T-helper 2 cell treated with Interferon-gamma antibody and Interleukin-4, amounts not matched to agents 100 ng/mL and 5 ng/mL, for 36 hours (primary cell): ENCODE measurements around the gene ALOX5. TPM values are rescaled to one million over a fixed set of nuclear protein-coding genes. Genes with fewer than 3 reads are reported as not detected.
"Not testable (repeated sequence)": the region's sequence is repeated elsewhere in the genome, so short reads cannot be mapped to it uniquely, and the experiment has no call there.

Experiments used
- intact Hi-C: fragments of 100-400 bp; cut with micrococcal nuclease; formaldehyde crosslinking; loops from one replicate; pipeline ENCODE4 v1.15.1; 2023
- total RNA-seq: library from RNA; stranded (reverse); gene quantifications from 2 replicates; pipeline ENCODE4 v1.2.3, GENCODE V29; 2022

Gene ALOX5
- total RNA-seq, 1 donor from 2014 or later = 2.4 TPM

DNA sequence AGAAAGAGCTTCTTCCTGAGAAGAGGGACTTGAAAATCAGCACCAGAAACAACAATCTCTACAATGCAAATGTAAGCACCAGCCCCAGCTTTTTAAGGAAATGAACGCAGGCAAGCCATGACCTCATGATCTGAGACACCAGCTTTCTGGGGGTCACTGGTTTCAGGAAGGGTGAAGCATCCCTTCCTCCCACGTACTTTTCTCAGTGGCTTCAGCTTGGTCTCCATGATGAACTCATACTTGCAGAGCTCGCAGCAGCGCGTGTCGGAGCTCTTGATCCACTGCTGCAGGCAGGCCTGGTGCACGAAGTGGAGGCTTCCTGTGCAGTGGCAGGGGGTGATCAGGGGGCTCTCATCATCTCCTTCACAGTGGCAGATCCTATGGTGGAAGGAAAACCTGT, 87.0 kb downstream of the ALOX5 start:
- intact Hi-C loops = loop anchor here (2.0 to 10.0 kb wide), 2 partner anchors 210 to 344 kb away; no protein-coding TSS in a partner anchor

DNA sequence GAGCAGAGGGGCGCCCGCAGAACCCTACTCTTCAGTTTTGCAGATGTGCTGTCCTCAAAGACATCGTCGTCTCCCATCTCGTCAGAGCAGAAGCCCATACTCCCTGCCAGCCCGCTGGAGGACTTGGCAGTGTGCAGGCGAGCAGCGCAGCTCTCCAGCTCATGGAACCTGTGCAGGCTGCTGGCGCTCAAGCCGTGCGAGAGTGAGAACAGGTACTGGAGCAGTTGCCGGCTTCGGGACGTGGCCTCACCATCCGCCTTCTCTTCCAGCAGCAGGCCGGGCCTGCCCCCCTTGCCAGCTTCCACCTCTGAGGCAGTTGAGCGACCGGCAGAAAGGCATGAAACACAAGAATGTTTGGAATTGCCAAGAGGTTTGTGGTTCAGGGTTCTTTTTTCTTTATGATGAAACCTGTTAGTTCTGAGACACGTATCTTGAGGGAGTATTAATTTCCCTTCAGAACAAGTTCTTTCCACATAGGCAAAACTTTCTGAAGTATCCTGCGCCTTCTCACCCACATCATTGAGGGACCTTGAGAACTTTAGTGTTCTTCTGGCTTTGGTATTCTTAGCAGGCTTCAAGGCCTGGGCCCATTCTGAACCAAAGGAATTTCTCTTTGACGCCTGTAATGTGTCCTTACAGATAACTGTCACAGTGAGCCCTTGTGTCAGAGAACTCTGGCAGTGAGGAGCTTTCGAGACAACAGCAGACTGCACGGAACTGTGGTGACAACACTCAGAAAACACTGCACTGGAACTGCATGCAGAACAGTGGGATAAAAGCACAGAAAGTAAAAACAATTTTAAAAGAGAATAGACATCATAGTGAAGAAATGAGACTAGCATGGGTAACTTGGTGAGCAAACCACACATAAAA, 89.5 kb downstream of the ALOX5 start:
- intact Hi-C loops = loop anchor here (10.0 kb wide), 1 partner anchor 341 kb away; no protein-coding TSS in a partner anchor

- intact Hi-C loops = loop anchor here (1.0 to 10.0 kb wide), 3 partner anchors 115 to 340 kb away; partner anchors contain the start of gene ZFAND4
Measured at GRCh38 chr10:45464958-45465567, 91.0 kb downstream of the ALOX5 start.

DNA sequence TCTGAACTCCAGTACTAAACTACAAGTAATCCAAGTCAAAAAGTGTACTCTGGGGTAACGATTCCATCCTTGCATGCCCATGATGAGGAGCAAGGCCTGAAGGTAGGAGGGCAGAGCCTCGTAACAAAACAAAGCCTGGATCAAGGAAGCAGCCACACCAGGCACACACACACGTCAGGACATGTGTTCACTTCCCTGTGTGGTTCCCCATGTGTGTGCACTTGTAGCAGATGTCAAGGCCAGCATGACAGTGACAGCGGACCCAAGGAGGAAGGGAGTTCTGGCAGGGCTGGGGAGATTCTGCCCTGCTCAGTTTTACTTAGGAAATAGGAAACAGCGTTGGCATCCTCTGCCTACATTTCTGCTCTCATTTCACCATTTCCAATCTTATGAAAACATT, 92.8 kb downstream of the ALOX5 start:
- intact Hi-C loops = loop anchor here (10.0 kb wide), 1 partner anchor 338 kb away; no protein-coding TSS in a partner anchor

- intact Hi-C loops = loop anchor here (10.0 kb wide), 1 partner anchor 337 kb away; no protein-coding TSS in a partner anchor
Measured at GRCh38 chr10:45468079-45468478, 94.1 kb downstream of the ALOX5 start.

DNA sequence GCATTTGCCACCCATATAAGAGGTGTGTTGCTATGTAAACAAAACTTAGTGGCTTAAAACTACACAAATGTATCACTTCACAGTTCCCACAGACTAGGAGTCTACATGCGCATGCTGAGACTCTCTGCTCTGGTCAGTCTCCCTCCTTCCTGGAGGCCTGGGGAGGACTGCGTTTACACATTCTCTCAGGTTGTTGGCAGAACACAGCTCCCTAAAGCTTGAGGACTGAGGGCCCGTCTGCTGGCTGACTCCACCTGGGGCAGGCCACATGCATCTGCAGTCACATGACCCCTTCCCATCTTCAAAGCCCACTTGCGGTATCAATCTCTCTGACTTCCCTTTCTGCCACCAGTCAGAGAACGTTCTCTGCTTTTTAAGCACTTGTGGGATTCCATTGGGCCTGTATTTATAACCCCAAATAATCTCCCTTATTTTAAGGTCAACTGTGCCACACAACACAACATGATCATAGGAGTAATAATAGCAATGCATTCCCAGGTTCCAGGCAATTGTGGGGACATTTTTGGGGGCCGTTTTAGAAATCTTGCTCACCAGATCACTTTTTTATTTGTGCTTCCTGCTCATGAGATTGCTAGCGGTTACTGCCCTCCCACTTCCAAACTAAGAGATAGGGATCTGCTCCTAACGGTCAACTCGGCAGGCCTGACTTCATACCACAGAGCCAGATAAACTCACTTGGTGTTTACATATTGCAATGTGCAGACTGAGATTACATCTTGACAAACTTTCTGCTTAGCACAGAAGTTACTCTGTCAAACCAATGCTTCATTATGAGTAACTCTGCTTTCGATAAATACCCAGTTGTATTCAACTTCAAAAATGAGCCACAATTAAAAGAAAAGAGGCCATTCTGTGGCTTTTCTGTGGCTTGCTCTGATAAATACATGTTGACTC, 96.3 kb downstream of the ALOX5 start:
- intact Hi-C loops = loop anchor here (1.0 kb wide), 1 partner anchor 202 kb away; the partner anchor contains the start of gene ZFAND4

DNA sequence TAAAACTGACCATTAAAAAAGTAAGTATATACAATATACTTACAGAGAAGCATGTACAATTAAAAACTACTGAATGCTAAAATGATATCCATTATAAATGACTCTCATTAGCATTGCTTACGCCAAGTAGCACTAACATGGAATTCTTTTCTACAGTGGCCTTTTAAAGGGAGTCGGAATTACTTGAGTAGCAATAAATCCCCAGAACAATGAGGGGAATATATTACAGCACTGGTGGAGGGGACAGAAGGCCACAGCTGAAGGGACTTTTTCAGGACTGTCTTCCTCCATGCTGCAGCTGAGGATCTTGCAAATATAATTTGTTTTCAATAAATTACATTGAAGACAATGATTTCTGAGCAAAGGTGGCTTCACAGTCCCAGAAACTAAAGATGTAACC, 97.0 kb downstream of the ALOX5 start:
- intact Hi-C loops = no loop called here

DNA sequence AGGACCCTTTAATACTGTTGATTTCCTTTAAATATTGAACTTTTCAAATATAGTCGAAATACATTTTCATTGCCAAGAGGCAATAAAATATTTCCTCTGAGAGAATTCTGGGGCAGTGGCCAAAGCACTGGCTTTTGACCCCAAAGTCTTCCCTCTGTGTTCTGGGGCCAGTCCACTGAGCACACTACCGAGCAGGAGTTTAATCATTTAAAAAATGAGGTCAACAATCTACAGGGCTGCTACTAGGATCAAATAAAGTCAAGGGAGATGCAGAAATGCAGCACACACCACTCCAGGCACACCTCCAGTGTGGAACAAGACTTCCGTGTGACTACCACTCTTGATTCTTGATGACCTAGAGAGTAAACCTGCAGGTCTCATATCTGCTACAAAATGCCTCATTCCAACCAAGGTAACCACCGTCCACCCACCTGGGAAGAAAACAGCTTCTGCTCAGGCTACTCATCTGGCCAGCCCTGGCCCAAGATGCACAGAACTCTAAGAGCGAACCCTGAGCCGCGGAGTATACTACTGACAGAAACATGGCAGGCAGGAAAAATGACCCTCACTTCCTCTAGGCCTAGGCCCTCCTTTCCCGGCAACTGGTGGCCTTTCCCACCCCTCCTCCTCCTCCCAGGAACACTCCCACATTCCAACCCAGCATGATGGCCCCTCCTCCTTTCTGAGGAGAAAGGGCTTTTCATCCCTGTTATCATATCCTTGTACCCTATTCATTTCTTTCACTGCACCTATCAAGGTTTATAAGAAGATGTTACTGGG, 97.7 kb downstream of the ALOX5 start:
- intact Hi-C loops = no loop called here

- intact Hi-C loops = no loop called here
Measured at GRCh38 chr10:45473126-45473525, 99.1 kb downstream of the ALOX5 start.

- intact Hi-C loops = no loop called here
Measured at GRCh38 chr10:45476559-45476958, 102.5 kb downstream of the ALOX5 start.

- intact Hi-C loops = no loop called here
Measured at GRCh38 chr10:45480294-45480693, 106.3 kb downstream of the ALOX5 start.

DNA sequence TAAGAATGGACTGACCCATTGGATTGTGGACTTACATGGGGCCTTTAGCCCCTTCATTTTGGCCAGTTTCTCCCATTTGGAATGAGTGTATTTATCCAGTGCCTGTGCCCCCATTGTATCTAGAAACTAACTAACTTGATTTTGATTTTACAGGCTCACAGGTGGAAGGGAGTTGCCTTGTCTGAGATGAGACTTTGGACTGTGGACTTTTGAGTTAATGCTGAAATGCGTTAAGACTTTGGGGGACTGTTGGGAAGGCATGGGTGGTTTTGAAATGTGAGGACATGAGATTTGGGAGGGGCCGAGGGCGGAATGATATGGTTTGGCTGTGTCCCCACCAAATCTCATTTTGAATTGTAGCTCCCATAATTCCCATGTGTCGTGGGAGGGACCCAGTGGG, 107.1 kb downstream of the ALOX5 start:
- intact Hi-C loops = not testable (repeated sequence)

DNA sequence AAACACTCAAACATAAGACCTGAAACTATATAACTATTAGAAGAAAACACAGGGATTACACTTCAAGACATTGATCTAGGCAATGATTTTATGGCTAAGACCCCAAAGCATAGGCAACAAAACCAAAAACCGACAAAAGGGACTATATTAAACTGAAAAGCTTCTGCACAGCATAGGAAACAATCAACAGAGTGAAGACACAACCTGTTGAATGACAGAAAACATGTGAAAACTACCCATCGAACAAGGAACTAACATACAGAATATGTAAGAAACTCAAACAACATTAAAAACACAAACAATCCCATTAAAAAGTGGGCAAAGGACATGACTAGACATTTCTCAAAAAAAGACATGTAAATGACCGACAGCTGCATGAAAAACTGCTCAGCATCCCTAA, 109.0 kb downstream of the ALOX5 start:
- intact Hi-C loops = no loop called here

DNA sequence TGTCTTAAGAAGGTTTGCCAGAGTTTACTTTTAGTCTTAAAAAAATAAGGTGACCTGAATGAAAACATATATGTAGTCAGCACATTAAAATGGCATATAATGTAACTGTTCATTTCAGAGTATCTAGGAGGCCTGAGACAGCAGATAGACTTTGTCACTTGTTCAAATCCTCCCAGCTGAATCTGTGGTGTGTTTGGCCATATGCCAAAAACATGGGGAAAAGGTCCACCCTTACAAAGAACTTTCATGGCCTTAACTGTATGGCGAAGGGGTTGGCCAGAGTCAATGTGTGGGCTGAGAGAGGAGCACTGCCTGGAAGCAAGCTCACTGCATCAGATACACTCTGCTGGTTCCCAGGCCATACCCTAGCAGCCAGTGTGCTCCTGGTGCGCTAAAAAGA, 113.7 kb downstream of the ALOX5 start:
- intact Hi-C loops = no loop called here

DNA sequence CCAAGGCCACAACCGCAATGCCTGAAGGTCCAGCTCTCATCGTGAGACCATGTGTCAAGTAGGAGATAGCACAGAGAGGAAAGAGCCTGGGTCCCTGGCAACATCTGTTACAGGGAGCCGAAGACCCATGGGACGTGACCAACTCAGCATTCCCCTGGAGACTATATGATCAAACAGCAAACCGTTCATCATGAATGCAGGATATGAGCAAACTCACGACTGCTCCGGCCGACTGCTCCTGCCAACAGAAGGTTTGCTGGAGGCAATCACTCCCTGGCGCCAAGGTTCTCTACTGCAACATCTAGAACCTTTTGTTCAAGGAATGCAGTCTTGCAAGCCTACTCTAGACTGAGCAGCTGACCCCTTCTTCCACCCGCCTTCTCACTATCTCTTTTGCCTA, 114.3 kb downstream of the ALOX5 start:
- intact Hi-C loops = no loop called here

GRCh38 chr10:45490277-45490676, 116.3 kb downstream of the ALOX5 start:
- intact Hi-C loops = no loop called here

GRCh38 chr10:45491061-45491460, 117.0 kb downstream of the ALOX5 start:
- intact Hi-C loops = no loop called here
